SW 1271 (cell line): ENCODE data around the gene HHIPL1.

ENCODE experiments used
- DNase-seq, 2 experiments: peaks; one replicate each; lab custom pipeline; 2025; lab: John Stamatoyannopoulos, UW

HHIPL1 gene

DNA sequence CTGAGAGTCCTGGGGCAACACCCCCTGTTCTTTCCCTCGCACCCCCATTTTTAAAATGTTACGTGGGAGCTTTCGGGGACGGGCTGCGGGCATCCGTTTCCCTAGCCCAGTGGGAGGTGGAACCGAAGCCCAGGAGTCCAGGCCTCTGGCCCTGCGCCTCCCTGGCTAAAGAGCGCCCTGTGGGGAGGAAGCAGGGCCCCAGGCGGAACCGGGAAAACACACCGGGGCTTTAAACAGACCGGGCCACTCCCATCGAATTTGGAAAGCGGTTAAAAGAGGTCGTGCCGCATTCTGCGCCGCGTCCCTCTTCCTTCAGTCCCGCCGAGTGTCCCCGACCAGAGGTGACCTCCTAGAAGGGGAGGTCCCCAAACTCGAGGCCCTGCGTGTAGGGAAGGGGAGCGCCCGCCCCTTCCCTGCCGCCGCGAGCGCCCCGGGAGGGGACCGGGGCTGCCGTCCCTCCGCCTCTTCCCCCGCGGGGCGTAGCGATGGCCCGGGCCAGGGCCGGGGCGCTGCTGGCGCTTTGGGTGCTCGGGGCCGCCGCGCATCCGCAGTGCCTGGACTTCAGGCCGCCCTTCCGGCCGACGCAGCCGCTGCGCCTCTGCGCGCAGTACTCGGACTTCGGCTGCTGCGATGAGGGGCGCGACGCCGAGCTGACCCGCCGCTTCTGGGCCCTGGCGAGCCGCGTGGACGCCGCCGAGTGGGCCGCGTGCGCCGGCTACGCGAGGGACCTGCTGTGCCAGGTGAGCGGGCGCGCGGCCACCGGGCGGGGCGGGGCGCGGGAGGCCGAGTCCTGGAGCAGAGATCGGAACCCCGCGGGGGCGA lies at the start of gene HHIPL1:
TSS of gene HHIPL1 (plus strand) at position 407 of the 822 bp plus-strand sequence. CDS start at position 486, 79 bp downstream.
- no peak for DNase-seq

DNA sequence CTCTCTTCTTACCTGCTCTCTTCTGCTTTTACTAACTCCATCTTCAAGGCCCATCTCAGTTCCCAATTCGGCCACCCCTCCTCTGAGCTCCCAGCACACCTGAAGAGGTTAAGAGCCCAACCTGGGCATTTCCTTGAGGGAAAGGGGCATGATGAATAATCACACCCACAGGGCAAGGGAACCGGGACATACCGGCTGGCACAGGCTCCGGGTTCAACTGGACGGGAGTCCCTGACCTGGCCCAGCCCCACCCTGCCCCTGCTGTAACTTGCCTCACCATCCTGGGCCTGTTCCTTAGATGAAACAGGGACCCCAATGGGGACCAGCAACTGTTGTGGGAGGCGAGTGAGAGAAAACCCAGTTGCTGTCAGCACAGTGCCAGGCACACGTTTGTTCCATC lies 49.4 kb upstream of the HHIPL1 start:
- no peak for DNase-seq

DNA sequence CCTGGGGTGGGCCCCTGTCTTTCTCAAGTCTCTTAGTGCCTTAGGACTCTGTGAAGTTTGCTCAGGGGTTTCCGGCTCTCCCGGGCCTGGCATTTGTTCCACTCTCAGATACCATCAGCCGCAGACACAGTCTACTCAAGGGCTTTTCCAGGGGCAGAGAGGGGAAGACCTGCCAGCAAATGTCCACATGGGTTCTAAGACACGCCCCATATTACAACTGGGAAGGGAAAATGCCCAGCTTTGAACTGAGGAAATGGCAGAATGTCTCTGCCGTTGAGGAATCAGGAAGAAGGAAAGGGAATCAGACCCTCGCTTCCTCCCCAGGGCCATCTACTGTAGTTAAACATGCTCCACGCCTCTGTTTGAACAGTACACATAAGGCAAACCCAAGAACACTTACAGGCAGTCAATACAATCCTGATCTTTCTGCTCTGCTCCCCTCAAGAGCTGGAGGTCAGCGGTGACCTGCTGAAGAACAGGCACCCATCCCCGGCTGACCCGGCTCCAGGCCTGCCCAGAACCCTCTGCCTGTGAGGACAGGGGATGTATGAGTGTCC lies 48.8 kb upstream of the HHIPL1 start:
- no peak for DNase-seq

DNA sequence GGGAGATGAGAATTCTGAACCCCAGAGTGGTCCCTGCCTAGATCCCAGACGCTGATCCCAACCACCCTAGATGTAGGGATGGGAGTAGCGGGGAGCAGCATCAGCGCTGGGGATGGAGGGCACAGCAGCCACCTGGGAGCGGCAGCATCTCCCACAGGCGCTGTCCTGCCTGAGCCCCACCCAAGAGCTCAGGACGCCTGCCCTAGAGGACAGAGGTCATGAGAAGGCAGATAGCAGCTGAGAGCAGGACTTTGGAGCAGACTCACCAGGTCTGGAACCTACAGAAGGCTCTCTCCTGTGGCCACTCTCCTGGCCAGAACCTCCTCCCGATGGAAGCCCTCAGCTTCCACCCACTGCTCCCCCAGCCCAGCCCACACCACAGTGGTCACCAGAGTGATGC lies 48.2 kb upstream of the HHIPL1 start:
- no peak for DNase-seq

DNA sequence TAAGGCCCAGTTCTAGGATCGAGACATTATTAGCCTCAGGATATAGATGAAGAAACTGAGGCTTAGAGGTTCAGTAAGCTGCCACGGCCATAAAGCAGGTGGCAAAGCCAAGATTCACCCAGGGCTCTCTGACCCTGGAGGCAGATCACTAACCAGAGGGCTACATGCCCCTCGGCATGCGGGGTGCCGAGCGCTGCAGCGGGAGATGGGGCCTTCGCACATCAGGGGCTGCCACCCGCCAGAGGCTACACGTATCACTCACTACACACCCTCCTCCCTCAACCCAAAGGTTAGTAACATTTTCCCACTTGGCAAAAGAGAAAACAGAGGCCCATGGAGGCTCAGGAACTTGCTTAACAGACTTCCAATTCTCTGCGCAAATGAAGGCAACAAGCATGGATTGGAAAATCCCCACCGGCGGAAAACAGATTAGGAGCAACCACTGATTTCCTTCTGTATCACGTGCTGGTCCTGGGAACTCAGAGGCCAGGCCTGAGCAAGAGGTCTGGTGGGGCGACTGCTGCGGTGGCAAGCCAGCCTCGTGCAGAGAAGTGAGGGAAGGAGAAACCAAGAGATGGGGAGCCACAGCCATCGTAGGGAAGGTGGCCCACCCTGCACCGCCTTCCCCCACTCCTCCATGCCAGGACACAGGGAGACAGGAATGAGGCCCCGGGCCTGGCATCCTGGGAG lies 46.9 kb upstream of the HHIPL1 start:
- DNase-seq = no peak

DNA sequence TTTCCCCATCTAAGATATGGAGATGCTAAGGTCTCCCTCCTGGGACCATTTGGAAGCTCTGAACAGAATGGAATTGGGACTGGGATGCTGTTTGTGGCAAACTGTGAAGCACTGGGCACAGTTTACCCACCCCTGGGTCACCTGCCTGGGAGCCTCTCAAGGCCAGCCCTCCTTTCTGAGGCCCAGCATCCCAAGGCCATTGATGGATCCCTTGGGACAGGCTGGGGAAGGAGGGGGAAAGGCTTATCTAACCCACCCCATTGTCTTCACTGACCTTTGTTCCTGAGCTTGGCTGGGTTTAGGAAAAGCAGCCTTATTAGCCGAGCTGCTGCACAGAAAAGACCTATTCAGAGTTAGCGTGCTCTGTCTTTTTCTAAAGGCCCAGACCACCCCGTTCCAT lies 46.2 kb upstream of the HHIPL1 start:
- no peak for DNase-seq

DNA sequence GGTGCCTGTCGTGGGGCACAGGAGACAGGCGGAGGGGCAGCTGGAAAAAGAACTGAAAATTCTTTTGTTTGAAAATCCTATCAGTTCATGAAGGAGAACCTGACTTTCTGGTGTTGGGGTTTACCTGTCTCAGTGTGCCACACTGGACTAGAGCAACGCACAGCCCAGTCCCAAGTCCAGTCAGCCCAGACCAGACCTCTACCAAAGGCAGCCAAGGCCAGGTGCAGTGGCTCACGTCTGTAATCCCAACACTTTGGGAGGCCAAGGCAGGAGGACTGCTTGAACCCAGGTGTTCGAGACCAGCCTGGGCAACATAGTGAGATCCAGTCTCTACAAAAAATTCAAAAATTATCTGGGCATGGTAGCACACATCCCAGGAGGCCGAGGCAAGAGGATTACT lies 45.5 kb upstream of the HHIPL1 start:
- no peak for DNase-seq

DNA sequence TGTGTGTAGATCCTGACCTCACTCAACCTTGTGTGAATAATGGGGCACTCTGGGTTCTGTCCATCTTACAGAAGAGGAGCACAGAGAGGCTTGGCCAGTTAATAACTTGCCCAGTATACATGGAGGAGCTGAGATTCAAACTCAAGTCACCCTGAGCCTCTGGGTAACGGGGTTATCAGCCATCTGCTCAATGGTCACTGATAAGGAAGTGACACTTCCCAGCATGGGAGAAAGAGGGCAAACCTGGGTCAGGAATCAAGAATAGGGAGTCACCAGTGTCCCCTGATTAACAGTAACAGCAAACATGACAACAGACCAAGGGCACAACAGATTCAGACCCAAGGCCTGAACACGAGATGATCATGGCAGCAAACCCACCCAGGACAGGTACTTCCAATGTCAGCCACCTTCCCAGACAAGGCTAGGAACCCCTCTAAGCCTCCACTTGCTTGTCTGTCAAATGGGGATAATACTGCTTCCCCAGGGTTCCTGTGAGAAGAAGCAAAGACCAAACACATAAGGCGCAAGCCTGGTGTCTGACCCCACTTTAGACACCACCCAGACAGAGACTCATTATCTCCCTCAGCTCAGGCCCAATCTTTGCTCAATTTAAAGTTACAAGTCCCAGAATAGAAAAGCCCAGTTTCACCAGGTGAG lies 44.6 kb upstream of the HHIPL1 start:
- no peak for DNase-seq

DNA sequence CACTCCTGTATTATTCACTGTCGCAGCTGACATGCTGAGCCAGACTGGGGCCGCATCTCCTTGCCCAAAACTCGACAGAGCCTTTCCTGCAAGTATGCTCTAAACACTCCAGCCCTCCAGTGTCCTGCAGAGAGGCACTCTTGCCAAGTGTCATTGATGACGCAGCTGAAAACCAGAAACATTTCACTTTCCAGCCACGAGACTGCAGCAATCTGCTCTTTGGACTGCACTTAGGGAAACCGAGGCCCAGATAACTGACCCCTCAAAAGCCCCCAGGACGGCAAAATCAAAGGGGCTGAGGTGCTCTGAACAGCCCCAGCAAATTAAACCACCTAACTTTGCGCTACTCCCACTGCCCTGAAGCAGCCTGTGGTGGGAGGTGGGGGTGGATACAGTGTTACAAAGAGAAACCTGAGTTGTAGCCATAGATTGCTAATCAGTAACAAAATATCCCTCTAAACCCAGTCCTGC lies 43.5 kb upstream of the HHIPL1 start:
- DNase-seq = no peak

DNA sequence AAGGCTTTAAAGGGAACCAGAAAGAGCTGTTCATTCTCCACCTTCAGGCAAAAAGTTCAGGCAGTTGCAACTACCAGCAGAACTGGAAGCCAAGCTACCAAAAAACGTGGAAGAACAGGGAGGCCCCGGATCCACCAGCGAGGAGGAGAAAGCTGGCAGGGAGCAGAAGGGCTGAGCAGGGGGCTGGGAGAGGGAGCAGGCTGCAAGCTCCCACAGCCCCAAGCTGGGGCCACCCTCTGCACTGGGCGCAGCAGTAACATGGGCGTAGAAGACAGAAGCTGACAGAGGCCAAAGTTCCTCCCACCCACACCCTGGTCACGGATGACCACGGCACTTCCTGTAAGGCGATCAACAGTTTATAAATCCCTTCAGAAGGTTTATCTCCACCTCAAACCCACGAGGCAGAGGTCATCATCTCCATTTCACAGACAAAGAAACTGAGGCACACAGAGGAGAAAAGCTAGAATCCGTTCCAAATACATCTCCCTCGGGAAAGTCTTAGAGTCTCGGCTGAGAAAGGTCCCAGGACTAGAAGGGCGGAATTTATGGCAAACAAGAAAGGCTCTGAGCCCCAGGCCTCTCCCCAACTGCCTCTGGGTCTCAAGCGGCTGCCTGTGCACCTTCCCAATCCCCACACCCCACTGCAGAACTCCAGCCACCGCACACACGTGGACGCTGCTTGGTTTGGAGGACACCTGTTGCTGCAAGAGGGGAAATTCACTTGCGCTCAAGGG lies 42.7 kb upstream of the HHIPL1 start:
- no peak for DNase-seq

DNA sequence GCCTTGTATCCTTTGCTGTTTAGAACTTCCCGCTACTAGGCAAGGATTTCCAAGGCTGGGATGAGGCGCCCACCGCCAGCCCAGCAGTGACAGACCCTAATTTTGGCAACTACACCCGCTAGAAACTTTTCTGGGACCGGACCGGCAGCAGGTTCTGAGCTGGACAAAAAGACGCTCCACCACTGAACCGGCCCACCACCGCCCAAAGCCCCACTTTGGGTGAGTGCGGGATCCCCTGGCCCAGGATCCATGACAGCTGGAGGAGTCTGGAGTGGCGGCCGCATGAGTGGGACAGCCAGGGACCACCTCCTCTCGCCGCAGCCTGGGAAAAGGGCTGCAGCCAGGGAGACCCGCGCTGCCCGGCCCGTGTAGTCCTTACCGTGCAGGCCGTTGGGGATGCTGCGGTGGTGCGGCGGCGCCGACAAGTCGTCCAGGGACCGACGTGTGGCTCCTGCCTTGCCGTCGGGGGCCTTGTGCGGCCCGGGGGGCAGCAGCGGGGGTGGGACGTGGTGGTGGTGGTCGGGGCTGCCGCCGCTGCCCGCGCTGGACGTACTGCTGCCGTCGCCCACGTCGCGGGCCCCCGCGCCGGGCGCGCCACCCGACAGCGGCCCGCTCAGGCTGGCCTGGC lies 42.0 kb upstream of the HHIPL1 start:
- DNase-seq = no peak

DNA sequence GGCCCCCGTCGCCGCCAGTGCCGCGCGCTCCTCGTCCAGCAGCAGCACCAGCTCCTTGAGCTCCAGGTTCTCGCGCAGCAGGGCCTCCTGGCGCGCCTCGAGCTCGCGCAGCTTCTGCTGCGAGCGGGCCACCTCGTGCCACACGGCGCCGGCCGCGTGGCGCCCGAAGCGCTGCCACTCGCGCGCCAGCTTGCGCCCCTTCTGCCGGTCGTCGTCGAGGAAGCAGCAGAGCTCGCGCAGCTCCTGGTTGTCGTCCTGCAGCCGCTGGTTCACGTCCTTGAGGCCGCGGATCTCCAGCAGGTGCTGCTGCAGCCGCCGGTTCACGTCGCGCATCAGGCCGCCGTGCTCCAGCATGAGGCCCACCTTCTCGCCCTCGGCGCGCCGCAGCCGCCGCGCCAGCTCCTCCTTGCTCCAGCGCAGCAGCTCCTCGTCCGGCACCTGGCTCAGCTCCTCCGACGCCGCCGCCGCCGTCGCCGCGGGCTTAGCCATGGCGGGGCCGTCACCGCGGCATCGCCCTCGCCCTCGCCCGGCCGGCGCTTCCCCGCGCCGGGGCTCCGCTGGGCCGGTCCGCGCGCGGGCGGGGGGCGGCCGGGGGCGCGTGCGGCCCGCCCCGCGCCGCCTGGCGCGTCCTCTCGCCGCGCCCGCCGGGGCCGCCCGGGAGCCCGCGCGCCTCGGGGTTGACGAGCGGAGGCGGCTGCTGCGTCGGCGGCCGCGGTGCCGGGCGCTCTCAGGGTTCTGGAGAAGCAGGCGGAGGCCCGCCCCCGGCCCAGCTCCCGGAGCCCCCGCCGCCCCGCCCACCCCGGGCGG lies 41.3 kb upstream of the HHIPL1 start, which contains the start of gene CCDC85C:
TSS of gene CCDC85C (minus strand) at position 737 of the 807 bp plus-strand sequence. CDS start at position 489, 248 bp downstream.
- DNase-seq = peak in 1 of 2 experiments; percentile 25

DNA sequence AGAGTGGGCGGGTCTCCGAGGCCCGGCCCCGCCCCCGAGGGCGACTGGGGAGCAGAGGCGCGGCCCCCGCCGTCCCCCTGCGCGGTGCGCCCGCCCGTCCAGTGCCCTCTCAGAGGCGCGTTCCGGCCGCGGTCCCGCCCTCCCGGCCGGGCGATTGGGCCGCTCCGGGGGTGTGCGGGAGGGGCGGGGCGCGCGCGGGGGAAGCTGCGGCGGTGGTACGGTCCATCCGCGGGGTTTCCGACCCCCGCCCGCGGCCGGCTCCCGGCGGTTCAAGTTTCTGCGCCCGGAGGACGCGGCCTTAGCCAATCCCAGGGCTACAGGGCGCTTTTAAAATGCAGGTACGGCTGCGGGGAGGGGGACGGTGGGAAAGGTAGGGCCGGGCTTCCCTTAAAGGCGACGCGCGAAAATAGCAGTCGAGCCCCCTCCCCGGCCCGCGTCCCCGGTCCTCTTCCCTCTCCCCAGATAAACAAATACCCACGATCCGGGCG lies 40.6 kb upstream of the HHIPL1 start:
- peak; percentile 80 to 91 for DNase-seq

DNA sequence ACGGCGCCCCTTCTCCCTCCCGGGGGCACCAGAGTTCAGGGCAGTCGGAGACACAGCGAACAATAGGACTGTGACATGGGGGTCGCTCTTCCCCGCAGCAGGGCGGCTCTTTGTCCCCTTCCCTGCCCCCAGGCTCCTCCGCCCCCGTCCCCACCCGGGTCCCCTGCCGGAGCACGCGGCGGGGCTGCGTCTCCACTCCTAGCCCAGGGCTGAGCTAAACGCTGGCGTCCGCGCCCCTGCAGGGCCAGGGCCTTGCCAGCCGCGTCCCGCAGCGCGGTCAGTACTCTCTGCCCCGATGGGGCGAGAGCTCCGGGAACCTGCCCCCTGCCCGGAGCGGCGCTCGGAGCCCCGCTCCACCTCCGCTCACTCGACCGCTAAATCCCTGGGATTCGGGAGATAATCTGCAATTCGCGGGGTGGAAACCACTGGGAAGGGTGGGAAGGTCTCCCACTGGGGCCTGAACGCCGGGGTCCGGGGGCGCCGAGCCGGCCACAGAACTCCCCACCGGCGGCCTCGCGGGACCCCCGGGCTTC lies 40.1 kb upstream of the HHIPL1 start:
- no peak for DNase-seq

DNA sequence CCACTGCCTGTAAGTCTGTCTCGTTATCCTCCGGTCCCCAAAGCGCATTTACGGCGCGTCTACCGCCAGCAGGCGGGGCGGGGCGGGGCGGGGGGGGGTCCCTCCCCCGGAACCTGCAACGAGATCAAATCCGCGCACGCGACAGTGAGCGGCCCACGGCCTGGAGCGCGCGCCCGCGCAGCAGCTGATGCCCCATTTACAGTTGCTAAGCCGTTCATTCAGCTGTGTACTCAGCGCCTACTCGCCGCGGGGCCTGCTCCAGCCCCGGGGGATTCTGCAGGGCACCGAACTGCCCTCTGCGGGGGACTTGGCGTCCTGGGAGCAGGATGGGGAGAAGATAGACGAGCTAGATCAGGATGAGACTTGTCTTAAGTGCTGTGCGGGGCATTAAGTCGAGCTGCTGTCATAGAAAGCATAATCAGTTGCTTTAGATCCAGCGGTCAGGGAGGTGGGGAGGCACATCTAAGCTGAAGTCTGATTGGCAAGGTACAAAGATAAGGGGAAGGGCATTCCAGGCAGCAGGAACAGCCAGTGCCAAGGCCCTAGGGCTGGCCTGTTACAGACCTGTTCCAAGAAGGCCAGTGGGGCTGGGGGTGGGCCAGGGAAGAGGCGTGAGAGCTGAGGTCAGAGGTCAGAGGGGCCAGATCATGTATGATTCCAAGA lies 39.5 kb upstream of the HHIPL1 start:
- DNase-seq = peak in 1 of 2 experiments; percentile 64

DNA sequence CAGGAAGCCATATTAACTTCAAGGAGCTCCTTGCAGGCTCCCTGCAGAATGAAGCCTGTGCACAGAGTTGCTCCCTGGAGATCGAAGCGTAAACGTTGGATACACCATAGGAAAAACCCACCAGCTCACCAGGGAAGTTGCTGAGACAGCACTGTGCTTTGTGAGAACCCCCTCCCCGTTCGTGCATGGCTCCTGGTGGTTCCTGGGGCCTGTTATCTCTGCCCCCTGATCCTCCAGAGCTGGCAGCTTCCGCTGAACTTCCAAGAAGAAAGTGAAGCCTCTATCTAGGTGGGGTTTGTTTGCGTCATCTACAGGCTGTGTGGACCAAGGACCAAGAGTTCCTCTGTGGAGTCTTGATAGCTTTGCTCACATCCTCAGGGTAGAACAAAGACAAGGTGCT lies 38.6 kb upstream of the HHIPL1 start:
- no peak for DNase-seq

DNA sequence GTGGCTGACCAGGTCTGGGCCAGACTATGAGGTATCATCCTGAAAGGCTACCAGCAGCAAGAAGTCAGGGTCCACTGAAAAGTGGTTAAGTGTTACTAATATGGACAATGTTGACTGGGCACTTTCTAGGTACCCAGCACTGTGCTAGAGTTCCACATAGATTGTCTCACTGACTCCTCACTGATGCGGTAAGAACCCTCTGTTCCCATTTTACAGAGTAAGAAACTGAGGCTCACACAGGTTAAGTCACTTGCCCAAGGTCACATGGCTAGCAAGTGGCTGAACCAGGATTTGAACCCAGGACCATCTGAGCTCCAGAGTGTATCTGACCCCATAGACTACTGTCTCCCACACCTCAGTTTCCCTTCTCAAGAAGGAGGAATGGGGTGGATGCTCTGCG lies 36.3 kb upstream of the HHIPL1 start:
- no peak for DNase-seq

DNA sequence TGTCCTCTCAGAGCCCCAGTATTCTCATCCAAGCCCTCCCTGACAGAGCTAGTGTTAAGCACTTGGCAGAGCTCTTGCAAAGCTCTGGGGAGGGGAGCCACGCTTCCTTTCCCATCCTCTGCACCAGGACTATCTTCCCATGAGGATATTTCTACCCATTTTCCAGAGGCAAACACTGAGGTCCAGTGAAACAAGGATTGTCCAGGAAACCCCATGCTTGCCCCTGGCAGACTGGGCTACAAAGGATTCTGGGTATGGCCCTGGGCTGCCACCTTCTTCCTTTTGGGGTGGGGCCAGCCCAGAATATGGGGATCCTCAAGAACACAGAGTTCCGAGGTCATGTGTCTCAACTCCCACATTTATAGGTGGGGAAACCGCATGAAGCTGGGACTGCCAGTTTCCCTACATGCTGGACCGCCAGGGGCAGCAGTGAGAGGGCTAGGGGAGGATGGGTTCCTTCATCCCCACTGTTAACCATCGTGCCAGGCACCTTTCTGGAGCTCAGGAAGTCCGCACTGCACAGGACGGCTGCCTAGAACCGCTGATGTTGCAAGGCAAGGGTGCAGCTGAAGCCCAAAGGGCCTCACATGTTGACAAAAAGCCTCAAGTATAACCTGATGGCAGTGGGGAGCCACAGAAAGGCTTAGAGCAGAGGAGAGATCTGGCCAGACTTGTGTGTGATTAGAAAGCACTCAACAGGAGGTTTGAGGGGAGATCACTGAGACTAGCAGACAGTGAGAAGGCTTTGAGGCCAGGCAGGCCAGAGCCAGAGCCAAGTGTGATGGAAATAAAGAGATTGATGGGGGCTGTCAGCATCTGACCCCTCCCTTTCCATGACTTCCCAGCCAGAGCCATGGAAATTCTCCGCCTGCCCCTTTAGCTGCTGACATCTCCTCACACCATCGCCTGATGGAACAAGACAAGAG lies 35.4 kb upstream of the HHIPL1 start:
- DNase-seq = peak in 1 of 2 experiments; percentile 19
